Fibroblast of lung (primary cell): ENCODE results near the gene SLC17A5.

Source experiments
- CTCF ChIP-seq, 2 donors: IDR thresholded peaks in 1 of 2; conservative IDR thresholded peaks in 1 of 2; 1 replicate in 1 of 2; 2 replicates in 1 of 2; pipeline ENCODE4 v1.5.1; 2011 to 2012; ENCODE audit warnings: low read length in 2 of 2, control low read depth in 1 of 2, inconsistent platforms in 1 of 2, low read depth in 1 of 2, mild to moderate bottlenecking in 1 of 2
- EZH2 ChIP-seq: IDR thresholded peaks from 2 replicates; pipeline ENCODE4 v1.5.1; 2012; ENCODE audit warnings: low read length, control low read depth, mild to moderate bottlenecking; ENCODE audit errors: missing control alignments

GRCh38 chr6:73657201-73657600, 3.4 kb upstream of the SLC17A5 start:
- no peak for TF ChIP-seq CTCF (conservative IDR thresholded peaks at IDR 0.05 in 1 of 2, IDR thresholded peaks at IDR 0.05 in 1 of 2; ENCODE audit: low read depth in 1 of 2, low read length in 2 of 2)
- TF ChIP-seq EZH2, result no peak
